G401 (cell line): ENCODE data around the gene STYX. TPM values are rescaled to one million over a fixed set of nuclear protein-coding genes. Genes with fewer than 3 reads are reported as not detected.

Experiments
- DNase-seq: peaks from one replicate; pipeline ENCODE4 v3.0.0-alpha.2; 2015; ENCODE audit warnings: low spot score
- in situ Hi-C: cut with HindIII; loops from 2 replicates; pipeline ENCODE4 v1.10.0; 2016; ENCODE audit warnings: low sequenced_read_pairs, mixed read lengths
- total RNA-seq: library from RNA; depleted of rRNA; stranded (reverse); fragments of >200 nt; shearing (Covaris generic); gene quantifications from 2 replicates; pipeline ENCODE4 v1.2.3, GENCODE V29; 2014; rRNA removed

The STYX gene
- 28.6 and 33.9 TPM in 2 replicates for total RNA-seq

DNA sequence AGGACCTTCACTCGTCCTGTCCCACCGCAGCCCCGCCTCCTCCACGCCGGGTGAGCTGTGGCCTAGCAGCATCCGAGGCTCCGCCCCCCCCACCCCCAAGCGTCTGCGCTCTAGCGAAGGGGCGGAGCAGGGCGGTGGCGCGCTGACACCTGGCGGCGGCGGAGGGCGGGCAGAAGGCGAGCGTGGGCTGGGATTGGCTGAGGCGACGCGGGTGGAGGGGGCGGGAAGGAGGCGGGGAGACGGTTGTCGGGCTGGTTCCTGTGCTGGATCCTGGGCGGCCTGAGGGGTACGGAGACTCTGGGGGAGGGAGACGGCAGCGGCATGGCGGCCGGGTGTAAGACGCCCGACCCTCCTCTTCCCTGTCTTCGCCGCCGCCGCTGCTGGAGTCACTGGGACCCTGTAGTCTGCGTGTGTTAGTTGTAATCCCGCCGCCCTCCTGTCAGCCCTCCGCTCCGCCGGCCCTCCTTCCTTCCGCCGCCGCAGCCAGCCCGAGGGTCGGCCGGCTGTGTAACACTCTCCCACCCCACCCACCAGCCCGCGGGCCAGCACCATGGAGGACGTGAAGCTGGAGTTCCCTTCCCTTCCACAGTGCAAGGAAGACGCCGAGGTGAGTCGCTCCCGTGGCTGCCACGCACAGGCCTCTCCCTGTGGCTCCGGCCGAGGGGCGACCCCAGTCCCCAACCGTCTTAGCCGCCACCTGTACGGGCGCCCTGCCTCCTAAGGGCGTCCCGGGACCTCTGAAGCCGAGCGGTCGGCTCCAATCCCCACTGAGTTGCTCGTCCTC lies at the start of gene STYX:
STYX (plus strand) TSS at position 242 of the 784 bp plus-strand sequence; CDS start at position 551, 309 bp downstream.
- peak; percentile 97 for DNase-seq
- in situ Hi-C loops, result no loop called here

DNA sequence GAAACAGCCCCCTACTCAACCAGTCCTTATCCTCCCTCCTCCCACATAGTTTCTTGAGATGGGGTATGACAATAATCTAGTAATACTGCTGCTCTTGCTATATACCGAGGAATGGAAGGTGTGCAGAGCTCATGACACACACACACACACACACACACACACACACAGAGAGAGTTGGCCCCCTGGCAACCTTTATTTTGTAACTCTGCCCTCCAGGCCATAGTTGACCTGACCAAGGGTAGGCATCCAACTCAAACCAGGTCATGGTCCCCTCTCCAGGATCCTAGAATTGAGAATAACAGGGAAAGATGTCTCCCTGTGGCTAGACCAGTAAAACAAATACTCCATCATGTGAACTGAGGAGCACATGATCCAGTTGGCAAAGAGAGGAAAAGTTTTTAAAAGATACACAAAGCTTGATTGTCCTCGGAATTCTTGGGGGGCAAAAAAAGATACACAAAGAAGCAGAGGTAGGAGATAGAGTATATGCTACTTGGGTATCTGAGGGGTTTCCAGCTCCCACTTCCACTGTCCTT lies 45.9 kb upstream of the STYX start:
- in situ Hi-C loops, result no loop called here
- DNase-seq, result no peak

DNA sequence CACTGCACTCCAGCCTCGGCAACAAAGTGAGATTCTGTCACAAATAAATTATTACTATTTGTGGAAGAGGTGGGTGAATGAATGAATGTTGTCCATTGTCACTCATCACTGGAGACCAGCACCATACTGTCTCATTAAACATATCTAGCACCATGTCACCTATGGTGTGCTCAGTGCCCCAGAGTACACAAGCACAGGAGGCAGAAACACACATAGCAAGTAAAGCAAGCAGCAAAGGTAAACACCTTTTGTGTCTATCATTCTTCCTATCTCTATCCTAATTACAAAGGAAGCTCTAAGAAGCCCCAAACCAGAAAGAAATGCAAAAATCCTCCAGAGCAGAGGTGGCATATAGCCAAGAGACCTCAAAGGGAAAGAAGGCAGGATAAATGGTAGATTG lies 43.8 kb upstream of the STYX start:
- no peak for DNase-seq
- in situ Hi-C loops, result no loop called here

GRCh38 chr14:52690983-52691760 lies 38.8 kb upstream of the STYX start:
- no peak for DNase-seq
- in situ Hi-C loops, result no loop called here

DNA sequence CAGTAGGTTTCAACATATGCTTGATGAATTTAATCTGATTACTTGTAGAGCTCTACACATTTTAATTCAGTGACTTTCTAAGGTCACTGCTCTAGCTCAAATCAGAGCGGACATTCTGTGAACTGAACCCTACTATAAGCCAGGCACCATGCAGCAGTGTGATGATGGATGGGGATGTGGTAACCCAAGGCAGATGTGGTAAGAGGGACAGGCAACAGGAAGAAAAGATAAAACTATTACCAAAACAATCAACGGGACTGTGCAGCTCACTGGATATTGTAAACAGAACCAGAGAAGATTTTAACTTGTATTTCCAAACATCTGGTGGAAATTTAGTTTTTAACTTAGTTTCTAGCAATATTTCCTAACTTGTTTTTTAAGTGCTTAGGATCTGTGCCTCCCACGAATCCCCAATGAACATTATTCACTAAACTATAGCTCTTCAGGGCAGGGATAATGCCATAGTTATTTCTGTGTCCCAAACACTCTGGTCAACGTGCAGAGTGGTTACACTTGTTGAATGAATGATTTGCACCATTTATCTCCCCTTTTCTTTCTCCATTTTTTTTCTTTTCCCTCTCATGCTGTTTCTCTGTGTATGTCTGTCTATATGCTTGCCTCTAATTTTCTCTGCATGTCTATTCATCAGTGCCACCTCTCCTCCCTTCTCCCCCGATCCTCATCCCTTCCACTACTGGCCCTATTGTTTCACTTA lies 37.6 kb upstream of the STYX start:
- in situ Hi-C loops, result no loop called here
- no peak for DNase-seq

GRCh38 chr14:52693036-52693435 lies 36.9 kb upstream of the STYX start:
- in situ Hi-C loops, result no loop called here

DNA sequence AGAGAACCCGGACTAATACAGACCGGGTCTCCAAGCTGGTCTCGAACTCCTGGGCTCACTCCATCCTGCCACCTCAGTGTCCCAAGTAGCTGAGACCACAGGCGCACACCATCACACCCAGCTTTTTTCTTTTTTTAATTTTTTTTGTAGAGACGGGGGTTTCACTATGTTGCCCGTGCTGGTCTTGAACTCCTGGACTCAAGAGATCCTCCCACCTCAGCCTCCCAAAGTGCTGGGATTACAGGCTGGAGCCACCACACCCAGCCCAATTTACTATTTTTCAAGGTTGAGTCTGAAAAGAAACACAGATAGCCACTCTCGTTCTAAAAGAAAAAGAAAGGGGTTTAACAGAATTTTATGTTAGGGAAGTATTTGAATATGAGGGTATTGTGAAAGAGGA lies 36.4 kb upstream of the STYX start:
- in situ Hi-C loops, result no loop called here
- DNase-seq, result no peak

More at GRCh38 chr14:52693036-52693435, 36.9 kb upstream of the STYX start:
- DNase-seq, result no peak

GRCh38 chr14:52694761-52695480 lies 35.0 kb upstream of the STYX start:
- in situ Hi-C loops, result no loop called here
- peak; percentile 60 for DNase-seq

DNA sequence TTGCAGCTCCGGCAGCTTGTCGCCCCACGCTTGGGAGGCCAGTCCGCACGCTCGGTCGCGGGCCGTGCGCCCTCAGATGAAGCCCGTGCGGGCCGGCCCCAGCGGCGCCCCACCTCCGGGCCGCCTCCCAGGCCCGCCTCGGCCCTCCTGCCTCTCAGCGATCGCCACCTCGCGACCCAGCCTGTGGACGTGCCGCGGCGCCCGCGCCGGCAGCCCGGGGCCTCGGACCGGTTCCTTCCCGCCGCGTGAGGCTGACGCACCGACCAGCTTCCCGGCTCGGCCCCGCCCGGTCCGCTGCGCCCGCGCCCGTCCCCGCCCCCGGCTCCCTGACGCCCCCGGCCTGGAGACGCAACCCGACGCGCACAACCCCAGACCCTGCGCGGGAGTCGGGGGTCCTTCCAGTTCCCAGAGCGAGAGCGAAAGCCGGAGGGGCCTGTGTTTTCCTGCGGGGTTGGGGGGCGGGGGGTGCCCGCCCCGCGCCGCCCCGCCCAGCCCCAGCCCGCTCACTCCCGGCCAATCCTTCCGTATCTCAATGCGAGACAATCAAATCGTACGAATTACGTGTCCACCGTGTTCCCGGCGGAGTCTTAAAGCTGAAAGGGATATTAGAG lies 34.4 kb upstream of the STYX start, which contains the start of gene ERO1A:
ERO1A (minus strand) TSS at position 78 of the 611 bp plus-strand sequence; CDS start at position 1, 77 bp downstream.
- in situ Hi-C loops, result no loop called here
- DNase-seq, result peak; percentile 85

GRCh38 chr14:52700701-52701172 lies 29.2 kb upstream of the STYX start:
- DNase-seq, result no peak
- in situ Hi-C loops, result no loop called here

- no peak for DNase-seq
- in situ Hi-C loops, result no loop called here
These were observed 28.7 kb upstream of the STYX start for GRCh38 chr14:52701223-52701622.

- in situ Hi-C loops, result no loop called here
- DNase-seq, result no peak
These were observed 26.7 kb upstream of the STYX start for GRCh38 chr14:52703225-52703624.

DNA sequence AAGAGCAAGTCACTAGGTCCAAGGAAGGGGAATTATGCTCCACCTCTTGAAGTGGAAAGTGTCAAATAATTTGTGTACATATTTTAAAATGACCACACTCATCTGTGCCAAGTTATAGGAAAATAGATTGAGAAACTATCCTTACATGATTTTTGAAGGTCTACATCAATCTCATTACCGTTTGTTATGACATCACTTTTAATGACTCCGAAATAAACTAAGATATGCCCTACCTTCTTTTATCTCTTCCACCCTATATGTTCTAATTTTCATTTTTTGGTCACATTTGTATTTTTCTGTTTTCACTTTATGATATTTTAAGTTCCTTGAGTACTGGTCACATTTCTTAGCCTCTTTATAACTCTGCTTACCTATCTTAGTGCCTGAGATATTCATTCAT lies 26.3 kb upstream of the STYX start:
- no peak for DNase-seq
- in situ Hi-C loops, result no loop called here

- no peak for DNase-seq
- in situ Hi-C loops, result no loop called here
These were observed 23.7 kb upstream of the STYX start for GRCh38 chr14:52706286-52706685.

DNA sequence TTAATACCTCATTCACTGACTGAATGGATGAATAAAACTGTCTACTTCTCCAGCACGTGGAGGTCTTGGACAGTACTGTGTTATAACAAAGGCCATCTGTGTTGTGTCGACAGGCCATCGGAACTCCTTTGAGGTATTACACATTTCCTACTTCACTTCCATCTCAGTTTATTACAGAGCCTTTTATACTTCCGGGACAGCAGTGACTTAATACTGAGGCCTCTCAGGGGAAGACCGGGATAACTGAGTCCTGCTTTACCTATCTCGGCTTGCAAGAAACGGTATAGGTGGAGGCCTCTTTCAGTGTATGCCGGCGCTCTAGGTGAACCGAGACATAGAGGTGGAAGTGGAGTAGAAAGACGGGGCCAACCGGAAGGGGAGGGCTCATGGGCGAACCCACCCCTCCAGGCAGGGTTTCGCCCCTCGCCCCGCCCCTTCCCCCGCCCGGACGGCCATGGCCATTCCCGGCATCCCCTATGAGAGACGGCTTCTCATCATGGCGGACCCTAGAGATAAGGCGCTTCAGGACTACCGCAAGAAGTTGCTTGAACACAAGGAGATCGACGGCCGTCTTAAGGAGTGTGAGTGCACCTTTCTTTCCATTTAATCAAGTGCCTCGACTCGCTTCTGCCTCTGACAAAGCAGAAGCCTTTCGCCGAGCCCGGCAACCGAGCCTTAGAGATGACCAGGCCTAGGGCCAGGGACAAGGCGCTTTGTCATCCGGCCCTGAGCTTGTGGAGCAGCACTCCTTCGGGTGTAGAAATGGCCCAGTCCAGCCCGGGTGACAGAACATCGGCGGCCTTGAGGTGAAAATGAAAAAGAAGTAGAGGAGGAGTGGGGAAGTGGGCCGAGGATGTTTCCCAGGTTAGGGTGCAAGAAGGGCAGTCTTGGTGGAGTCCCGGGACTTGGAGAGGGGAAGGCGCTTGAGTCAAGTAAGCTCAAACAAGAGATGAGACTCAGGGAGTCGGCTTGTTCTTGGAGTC lies 23.0 kb upstream of the STYX start, which contains the start of gene PSMC6:
PSMC6 (plus strand) TSS at position 477 of the 983 bp plus-strand sequence; CDS start at position 497, 20 bp downstream.
- DNase-seq, result peak; percentile 97
- in situ Hi-C loops, result no loop called here

DNA sequence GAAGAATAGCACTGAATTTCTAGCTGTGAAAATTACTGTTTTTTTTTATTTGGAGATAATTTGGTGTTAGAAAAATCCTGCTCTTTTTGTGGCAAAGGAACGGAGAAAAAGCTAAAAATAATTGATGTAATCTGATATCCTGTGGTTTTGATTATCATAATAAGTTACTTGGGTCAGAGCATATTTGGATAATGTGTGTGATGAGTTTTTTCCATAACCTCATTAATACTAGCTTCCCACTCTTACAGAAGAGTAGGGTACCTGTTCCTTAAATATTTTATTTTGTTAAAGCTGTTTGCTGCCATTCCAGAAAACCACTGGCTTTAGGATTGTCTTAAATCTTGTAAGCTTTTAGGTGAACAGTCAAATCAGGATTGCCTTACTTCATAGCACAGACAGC lies 18.3 kb upstream of the STYX start:
- DNase-seq, result no peak
- in situ Hi-C loops, result no loop called here

DNA sequence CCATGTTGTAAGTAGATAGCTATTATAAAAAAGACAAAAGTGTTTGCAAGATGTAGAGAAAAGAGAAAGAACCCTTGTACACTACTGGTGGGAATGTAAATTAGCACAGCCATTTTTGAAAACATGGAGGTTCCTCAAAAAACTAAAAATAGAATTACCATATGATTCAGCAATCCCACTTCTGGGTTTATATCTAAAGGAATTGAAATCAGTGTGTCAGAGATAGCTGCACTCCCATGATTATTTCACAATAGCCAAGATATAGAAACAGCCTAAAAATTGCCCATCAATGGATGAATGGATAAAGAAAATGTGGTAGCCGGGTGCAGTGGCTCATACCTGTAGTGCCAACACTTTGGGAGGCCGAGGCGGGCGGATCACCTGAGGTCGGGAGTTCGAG lies 13.8 kb upstream of the STYX start:
- in situ Hi-C loops, result no loop called here

More for the DNA sequence above, 13.8 kb upstream of the STYX start:
- DNase-seq, result no peak
